Omental fat pad (tissue), 4 donors: Measurements from ENCODE around the gene RNASE8. TPM values are rescaled to one million over a fixed set of nuclear protein-coding genes. Genes with fewer than 3 reads are reported as not detected.

ENCODE experiments used
- ATAC-seq: fragments of 150-250 bp; one replicate; pipeline ENCODE4 v1.9.1; 2016; ENCODE audit warnings: mild to moderate bottlenecking, moderate library complexity; ENCODE audit not compliant: low FRiP score
- DNase-seq: peaks from one replicate; pipeline ENCODE4 v3.0.0-alpha.2; 2019; ENCODE audit warnings: low spot score
- total RNA-seq, 4 donors: library from RNA; depleted of rRNA; stranded (reverse); fragments of >200 nt; gene quantifications; one replicate each; pipeline ENCODE4 v1.1.0, GENCODE V29; 2016
- TF ChIP-seq, protein P1 (sequence below), 3 donors: fragments of 450-650 bp; IDR thresholded peaks; one replicate each; pipeline ENCODE4 v1.5.1; 2016 to 2017; ENCODE audit warnings: antibody characterized with exemption in 3 of 3, mild to moderate bottlenecking in 3 of 3, moderate library complexity in 2 of 3

RNASE8 gene
- total RNA-seq, 4 donors from 2014 or later, result not detected

- TF ChIP-seq, protein P1, sequence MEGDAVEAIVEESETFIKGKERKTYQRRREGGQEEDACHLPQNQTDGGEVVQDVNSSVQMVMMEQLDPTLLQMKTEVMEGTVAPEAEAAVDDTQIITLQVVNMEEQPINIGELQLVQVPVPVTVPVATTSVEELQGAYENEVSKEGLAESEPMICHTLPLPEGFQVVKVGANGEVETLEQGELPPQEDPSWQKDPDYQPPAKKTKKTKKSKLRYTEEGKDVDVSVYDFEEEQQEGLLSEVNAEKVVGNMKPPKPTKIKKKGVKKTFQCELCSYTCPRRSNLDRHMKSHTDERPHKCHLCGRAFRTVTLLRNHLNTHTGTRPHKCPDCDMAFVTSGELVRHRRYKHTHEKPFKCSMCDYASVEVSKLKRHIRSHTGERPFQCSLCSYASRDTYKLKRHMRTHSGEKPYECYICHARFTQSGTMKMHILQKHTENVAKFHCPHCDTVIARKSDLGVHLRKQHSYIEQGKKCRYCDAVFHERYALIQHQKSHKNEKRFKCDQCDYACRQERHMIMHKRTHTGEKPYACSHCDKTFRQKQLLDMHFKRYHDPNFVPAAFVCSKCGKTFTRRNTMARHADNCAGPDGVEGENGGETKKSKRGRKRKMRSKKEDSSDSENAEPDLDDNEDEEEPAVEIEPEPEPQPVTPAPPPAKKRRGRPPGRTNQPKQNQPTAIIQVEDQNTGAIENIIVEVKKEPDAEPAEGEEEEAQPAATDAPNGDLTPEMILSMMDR (IDR thresholded peaks at IDR 0.05), result no peak
- DNase-seq (peak; percentile 15), ATAC-seq (no peak)
These were observed 31.1 kb downstream of the RNASE8 start for GRCh38 chr14:21088687-21089086.

GRCh38 chr14:21089271-21089670 lies 31.6 kb downstream of the RNASE8 start:
- TF ChIP-seq, protein P1 (IDR thresholded peaks at IDR 0.05), result no peak
- no peak for DNase-seq
- ATAC-seq, result no peak

- DNase-seq (no peak), ATAC-seq (no peak)
- TF ChIP-seq, protein P1 (IDR thresholded peaks at IDR 0.05), result no peak
These were observed 32.2 kb downstream of the RNASE8 start for GRCh38 chr14:21089877-21090193.

- DNase-seq (peak; percentile 17), ATAC-seq (no peak)
- TF ChIP-seq, protein P1 (IDR thresholded peaks at IDR 0.05), result no peak
These were observed 32.7 kb downstream of the RNASE8 start for GRCh38 chr14:21090194-21090939.

- TF ChIP-seq, protein P1 (IDR thresholded peaks at IDR 0.05), result no peak
- DNase-seq (peak; percentile 18), ATAC-seq (no peak)
These were observed 33.5 kb downstream of the RNASE8 start for GRCh38 chr14:21090940-21091663.

GRCh38 chr14:21091821-21092272 lies 34.2 kb downstream of the RNASE8 start:
- ATAC-seq (no peak), DNase-seq (peak; percentile 8)
- TF ChIP-seq, protein P1 (IDR thresholded peaks at IDR 0.05), result no peak
